ENCODE data around the gene FHIT. TPM values are rescaled to one million over a fixed set of nuclear protein-coding genes. Genes with fewer than 3 reads are reported as not detected.

The FHIT gene
- total and polyA plus RNA-seq, 2 of the 4 experiments (the other 2 are of a cell fraction) = 0.07 TPM; not detected in 1

DNA sequence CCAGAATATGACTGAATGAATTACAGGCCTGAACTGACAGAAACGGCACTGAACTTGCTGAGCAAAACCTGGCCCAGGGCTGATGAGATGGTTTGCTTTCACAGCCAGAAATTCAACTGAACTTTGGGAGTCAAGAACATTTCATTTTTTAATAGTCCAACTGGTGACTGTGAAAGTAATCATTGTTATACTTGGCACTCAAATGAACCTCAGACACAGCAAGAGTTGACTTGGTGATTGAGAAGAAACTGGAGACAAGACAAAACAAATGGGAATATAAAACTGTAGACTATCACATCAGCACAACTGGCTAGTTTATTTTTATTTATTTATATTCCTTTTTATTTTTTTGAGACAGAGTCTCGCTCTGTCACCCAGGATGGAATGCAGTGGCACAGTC is 1342.6 kb downstream of the FHIT start:
- H4K91ac ChIP-seq (ENCODE audit: insufficient read depth, low read depth, low read length) = no peak overlapping the region
- TF ChIP-seq SMC3 (IDR thresholded peaks at IDR 0.05; ENCODE audit: low read depth, low read length) (no peak), NFE2L2 (IDR thresholded peaks at IDR 0.05; ENCODE audit: low read depth, low read length) (no peak), FOS (IDR thresholded peaks at IDR 0.05; ENCODE audit: low read depth, low read length) (no peak), RCOR1 (IDR thresholded peaks at IDR 0.05; ENCODE audit: insufficient replicate concordance, low read length) (no peak), BHLHE40 (IDR thresholded peaks at IDR 0.05; ENCODE audit: low read depth, low read length) (no peak), MAFK (IDR thresholded peaks at IDR 0.05; ENCODE audit: low read depth, low read length) (no peak), CHD1 (IDR thresholded peaks at IDR 0.05; ENCODE audit: low read depth, low read length) (no peak), RAD21 (IDR thresholded peaks at IDR 0.05; ENCODE audit: low read length) (no peak), POLR2A (IDR thresholded peaks at IDR 0.05; ENCODE audit: low read depth, low read length) (no peak), CEBPB (IDR thresholded peaks at IDR 0.05; ENCODE audit: low read depth, low read length) (no peak), MXI1 (IDR thresholded peaks at IDR 0.05; ENCODE audit: borderline replicate concordance, low read depth, low read length) (no peak), MAZ (IDR thresholded peaks at IDR 0.05; ENCODE audit: borderline replicate concordance, low read depth, low read length) (no peak), RFX5 (IDR thresholded peaks at IDR 0.05; ENCODE audit: low read depth, low read length) (no peak)
- TF ChIP-seq, protein P1, sequence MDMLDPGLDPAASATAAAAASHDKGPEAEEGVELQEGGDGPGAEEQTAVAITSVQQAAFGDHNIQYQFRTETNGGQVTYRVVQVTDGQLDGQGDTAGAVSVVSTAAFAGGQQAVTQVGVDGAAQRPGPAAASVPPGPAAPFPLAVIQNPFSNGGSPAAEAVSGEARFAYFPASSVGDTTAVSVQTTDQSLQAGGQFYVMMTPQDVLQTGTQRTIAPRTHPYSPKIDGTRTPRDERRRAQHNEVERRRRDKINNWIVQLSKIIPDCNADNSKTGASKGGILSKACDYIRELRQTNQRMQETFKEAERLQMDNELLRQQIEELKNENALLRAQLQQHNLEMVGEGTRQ (IDR thresholded peaks at IDR 0.05; ENCODE audit: low read depth, low read length) = no peak
- TF ChIP-seq, protein P2, sequence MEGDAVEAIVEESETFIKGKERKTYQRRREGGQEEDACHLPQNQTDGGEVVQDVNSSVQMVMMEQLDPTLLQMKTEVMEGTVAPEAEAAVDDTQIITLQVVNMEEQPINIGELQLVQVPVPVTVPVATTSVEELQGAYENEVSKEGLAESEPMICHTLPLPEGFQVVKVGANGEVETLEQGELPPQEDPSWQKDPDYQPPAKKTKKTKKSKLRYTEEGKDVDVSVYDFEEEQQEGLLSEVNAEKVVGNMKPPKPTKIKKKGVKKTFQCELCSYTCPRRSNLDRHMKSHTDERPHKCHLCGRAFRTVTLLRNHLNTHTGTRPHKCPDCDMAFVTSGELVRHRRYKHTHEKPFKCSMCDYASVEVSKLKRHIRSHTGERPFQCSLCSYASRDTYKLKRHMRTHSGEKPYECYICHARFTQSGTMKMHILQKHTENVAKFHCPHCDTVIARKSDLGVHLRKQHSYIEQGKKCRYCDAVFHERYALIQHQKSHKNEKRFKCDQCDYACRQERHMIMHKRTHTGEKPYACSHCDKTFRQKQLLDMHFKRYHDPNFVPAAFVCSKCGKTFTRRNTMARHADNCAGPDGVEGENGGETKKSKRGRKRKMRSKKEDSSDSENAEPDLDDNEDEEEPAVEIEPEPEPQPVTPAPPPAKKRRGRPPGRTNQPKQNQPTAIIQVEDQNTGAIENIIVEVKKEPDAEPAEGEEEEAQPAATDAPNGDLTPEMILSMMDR (conservative IDR thresholded peaks at IDR 0.05; ENCODE audit: low read depth, low read length) = no peak
- TF ChIP-seq, protein P3, sequence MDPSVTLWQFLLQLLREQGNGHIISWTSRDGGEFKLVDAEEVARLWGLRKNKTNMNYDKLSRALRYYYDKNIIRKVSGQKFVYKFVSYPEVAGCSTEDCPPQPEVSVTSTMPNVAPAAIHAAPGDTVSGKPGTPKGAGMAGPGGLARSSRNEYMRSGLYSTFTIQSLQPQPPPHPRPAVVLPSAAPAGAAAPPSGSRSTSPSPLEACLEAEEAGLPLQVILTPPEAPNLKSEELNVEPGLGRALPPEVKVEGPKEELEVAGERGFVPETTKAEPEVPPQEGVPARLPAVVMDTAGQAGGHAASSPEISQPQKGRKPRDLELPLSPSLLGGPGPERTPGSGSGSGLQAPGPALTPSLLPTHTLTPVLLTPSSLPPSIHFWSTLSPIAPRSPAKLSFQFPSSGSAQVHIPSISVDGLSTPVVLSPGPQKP (IDR thresholded peaks at IDR 0.05; ENCODE audit: borderline replicate concordance, low read depth, low read length) = no peak
- H2AK5ac ChIP-seq (ENCODE audit: low read depth, low read length) = no peak overlapping the region
- CTCF ChIA-PET = no interaction called here
- H3K18ac ChIP-seq (ENCODE audit: low read depth, low read length) = no peak overlapping the region
- no peaks in the 10 kb centered on the region for H4K20me1 ChIP-seq (ENCODE audit: insufficient read depth, low read length)
- ATAC-seq (ENCODE audit: low read depth) = no peak
- no peaks in the 10 kb centered on the region for H3K9me1 ChIP-seq (ENCODE audit: insufficient read depth, low read length)
- dilution Hi-C loops (cut with HindIII; ENCODE audit: low sequenced_read_pairs, unreplicated experiment) (no loop called here), in situ Hi-C loops (cut with MboI; ENCODE audit: low sequenced_read_pairs) (no loop called here), intact Hi-C loops (cut with micrococcal nuclease) (no loop called here)
- no peaks in the 10 kb centered on the region for H3K4me1 ChIP-seq (ENCODE audit: control insufficient read depth, insufficient read depth, low read length)
- no CpG with 5 or more reads among the region's 2 CpGs for WGBS, 2 experiments (ENCODE audit: extremely low coverage in 2 of 2, insufficient read length in 1 of 2)
- H2BK20ac ChIP-seq (ENCODE audit: low read depth, low read length) = no peak overlapping the region
- H3K9ac ChIP-seq (ENCODE audit: low read depth, low read length) = no peak overlapping the region
- H2AFZ ChIP-seq (replicated peaks; ENCODE audit: low read length, poor library complexity) = no peak overlapping the region
- H2BK5ac ChIP-seq (ENCODE audit: low read depth, low read length, poor library complexity, severe bottlenecking) = no peak overlapping the region
- POLR2A ChIA-PET (ENCODE audit: unreplicated experiment) = no interaction called here
- H3K36me3 ChIP-seq (ENCODE audit: control insufficient read depth, insufficient read depth, low read length) = no peaks in the 10 kb centered on the region
- H3K56ac ChIP-seq (ENCODE audit: extremely low read depth, insufficient read depth, low read length) = no peak overlapping the region
- H4K8ac ChIP-seq (ENCODE audit: low read depth in 2 of 2, low read length in 2 of 2) = no peak overlapping the region
- H3K9me3 ChIP-seq (ENCODE audit: control insufficient read depth, insufficient read depth, low read length) = no peaks in the 10 kb centered on the region
- no peak overlapping the region for H2BK120ac ChIP-seq (ENCODE audit: low read depth, low read length)
- no peak for DNase-seq
- no peak overlapping the region for H2BK15ac ChIP-seq (ENCODE audit: low read depth, low read length)
- no peak overlapping the region for H3K14ac ChIP-seq (replicated peaks; ENCODE audit: low read depth, low read length)
- H3K4me3 ChIP-seq (ENCODE audit: insufficient read depth, low read depth, low read length) = no peak overlapping the region
- H3K27me3 ChIP-seq (ENCODE audit: control insufficient read depth, insufficient read depth, low read length) = no peaks in the 10 kb centered on the region
- H2AK9ac ChIP-seq (replicated peaks; ENCODE audit: low read depth, low read length, poor library complexity) = no peak overlapping the region
- H3K23ac ChIP-seq (ENCODE audit: low read depth, low read length) = no peak overlapping the region
- H3K79me1 ChIP-seq (ENCODE audit: low read depth in 1 of 2, low read length in 2 of 2) = no peaks in the 10 kb centered on the region
- H4K5ac ChIP-seq (ENCODE audit: low read depth, low read length) = no peak overlapping the region
- no peak overlapping the region for H3K4ac ChIP-seq (ENCODE audit: low read depth, low read length)
- no TSS peak for BruUV-seq (replicated peaks)
- no peak overlapping the region for H3K4me2 ChIP-seq (ENCODE audit: low read depth, low read length)
- no peak overlapping the region for H3K27ac ChIP-seq (ENCODE audit: insufficient read depth, low read length)
